Body of pancreas (tissue), 4 donors: Measurements from ENCODE around the gene ANKRD39. TPM values are rescaled to one million over a fixed set of nuclear protein-coding genes. Genes with fewer than 3 reads are reported as not detected.
A peak's percentile ranks its signal among the peaks of the same experiment; 100 is the strongest.

Source experiments
- ATAC-seq: fragments of 150-250 bp; one replicate; pipeline ENCODE4 v1.9.1; 2016
- DNase-seq, 4 donors: peaks; one replicate each; pipeline ENCODE4 v3.0.0-alpha.2; 2019
- H3K27ac ChIP-seq, 4 donors: fragments of 200-600 bp; sonication (generic); 1 replicate in 3 of 4; 2 replicates in 1 of 4; pipeline versions ENCODE4 v1.5.1 to v1.6.1; 2016 to 2019; ENCODE audit warnings: mild to moderate bottlenecking in 1 of 4, mixed read lengths in 1 of 4, moderate library complexity in 1 of 4
- H3K27me3 ChIP-seq, 2 donors: fragments of 200-600 bp; sonication (generic); one replicate each; pipeline ENCODE4 v1.6.0; 2016; ENCODE audit warnings: mild to moderate bottlenecking in 1 of 2
- H3K36me3 ChIP-seq, 2 donors: fragments of 200-600 bp; sonication (generic); replicated peaks in 1 of 2; 2 replicates each; pipeline ENCODE4 v1.5.1; 2016; ENCODE audit warnings: low read depth in 2 of 2; ENCODE audit not compliant: insufficient read depth in 1 of 2
- H3K4me1 ChIP-seq: fragments of 200-600 bp; sonication (generic); one replicate; pipeline ENCODE4 v1.6.0; 2016
- H3K4me3 ChIP-seq, 2 donors: fragments of 200-600 bp; sonication (generic); 1 replicate in 1 of 2; 2 replicates in 1 of 2; pipeline ENCODE4 v1.5.1; 2016 to 2019
- H3K9me3 ChIP-seq, 3 donors: fragments of 200-600 bp; sonication (generic); 1 replicate in 2 of 3; 2 replicates in 1 of 3; pipeline ENCODE4 v1.5.1; 2016
- CTCF ChIP-seq, 7 experiments: fragments of 450-650 bp in 4 of 7; fragments of 200-600 bp in 3 of 7; sonication (generic) in 3 of 7; IDR thresholded peaks; one replicate each; pipeline ENCODE4 v1.5.1; 2016 to 2019; ENCODE audit warnings: antibody characterized with exemption in 7 of 7
- POLR2A ChIP-seq, 3 donors: fragments of 450-650 bp; IDR thresholded peaks; one replicate each; pipeline ENCODE4 v1.6.1; 2016; ENCODE audit warnings: antibody characterized with exemption in 3 of 3, mild to moderate bottlenecking in 2 of 3
- WGBS, 2 donors: methylation state at CpG; one replicate each; pipeline ENCODE4 v1.1.5; 2017; 5-methylcytosine and 5-hydroxymethylcytosine counted together
- intact Hi-C: fragments of 100-400 bp; cut with DNase I; formaldehyde crosslinking; loops from one replicate; pipeline ENCODE4 v1.15.1; 2023
- total RNA-seq, 2 donors: library from RNA; depleted of rRNA; stranded (reverse); fragments of >200 nt; gene quantifications; one replicate each; pipeline ENCODE4 v1.1.0, GENCODE V29; 2016

ANKRD39 gene
- total RNA-seq, 2 donors from 2014 or later: 2.3 to 14.3 TPM

GRCh38 chr2:96838345-96839292, 19.2 kb downstream of the ANKRD39 start:
- ATAC-seq (no peak), DNase-seq (no peak)
- 86 to 89% methylated on average over 8 to 23 of the region's 23 CpGs for WGBS, 2 donors
- H3K4me1 ChIP-seq: peaks cover 4% of the 10 kb centered on the region
- no peaks in the 10 kb centered on the region for H3K9me3 ChIP-seq
- intact Hi-C loops: no loop called here
- no peak for TF ChIP-seq CTCF (IDR thresholded peaks at IDR 0.05)
- H3K27ac ChIP-seq: peak overlapping the region in 1 of 4 donors; percentile 20
- no peaks in the 10 kb centered on the region for H3K27me3 ChIP-seq
- H3K4me3 ChIP-seq: no peak overlapping the region
- no peaks in the 10 kb centered on the region for H3K36me3 ChIP-seq

- H3K4me1 ChIP-seq: peaks cover 14% of the 10 kb centered on the region
- ATAC-seq (no peak), DNase-seq (no peak)
- H3K9me3 ChIP-seq: no peaks in the 10 kb centered on the region
- no peak overlapping the region for H3K4me3 ChIP-seq
- no peaks in the 10 kb centered on the region for H3K36me3 ChIP-seq
- no peaks in the 10 kb centered on the region for H3K27me3 ChIP-seq
- intact Hi-C loops: no loop called here
- no peak overlapping the region for H3K27ac ChIP-seq
- TF ChIP-seq CTCF (IDR thresholded peaks at IDR 0.05) (no peak), POLR2A (IDR thresholded peaks at IDR 0.05) (no peak)
- 86 to 88% methylated on average over 9 of the region's 9 CpGs for WGBS, 2 donors
Measured at GRCh38 chr2:96837575-96837974, 20.2 kb downstream of the ANKRD39 start.

GRCh38 chr2:96835830-96836229, 22.0 kb downstream of the ANKRD39 start:
- TF ChIP-seq POLR2A (IDR thresholded peaks at IDR 0.05) (no peak), CTCF (IDR thresholded peaks at IDR 0.05) (no peak)
- H3K4me1 ChIP-seq: peaks cover 32% of the 10 kb centered on the region
- DNase-seq (no peak), ATAC-seq (no peak)
- no peaks in the 10 kb centered on the region for H3K36me3 ChIP-seq
- no peaks in the 10 kb centered on the region for H3K27me3 ChIP-seq
- WGBS, 2 donors: 93 to 97% methylated on average over 4 of the region's 4 CpGs
- H3K4me3 ChIP-seq: no peak overlapping the region
- no peaks in the 10 kb centered on the region for H3K9me3 ChIP-seq
- intact Hi-C loops: no loop called here
- no peak overlapping the region for H3K27ac ChIP-seq

- H3K27me3 ChIP-seq: no peaks in the 10 kb centered on the region
- intact Hi-C loops: no loop called here
- TF ChIP-seq POLR2A (IDR thresholded peaks at IDR 0.05) (no peak), CTCF (IDR thresholded peaks at IDR 0.05) (peak in 1 of 7 experiments; percentile 15)
- DNase-seq (peak; percentile 95 to 98 (median 98)), ATAC-seq (peak; percentile 95)
- WGBS, 2 donors: 7 to 20% methylated on average over 16 to 18 of the region's 18 CpGs
- H3K4me3 ChIP-seq: no peak overlapping the region
- peaks cover 33% of the 10 kb centered on the region for H3K4me1 ChIP-seq
- H3K36me3 ChIP-seq: peaks cover 7 to 12% of the 10 kb centered on the region in 2 donors
- no peaks in the 10 kb centered on the region for H3K9me3 ChIP-seq
- peak overlapping the region; percentile 62 to 87 (median 74) for H3K27ac ChIP-seq
Measured at GRCh38 chr2:96832754-96833507, 24.9 kb downstream of the ANKRD39 start.
